Measurements from ENCODE around the gene ANKRD39. TPM values are rescaled to one million over a fixed set of nuclear protein-coding genes. Genes with fewer than 3 reads are reported as not detected.

ANKRD39 gene
- total and polyA plus RNA-seq, 2 of the 8 experiments (the other 6 are each of a cell fraction or from before 2014, with no cell fraction given): 18.5 to 21.3 TPM

GRCh38 chr2:96832754-96833507, 24.9 kb downstream of the ANKRD39 start (continued):
- TF ChIP-seq SAP30 (IDR thresholded peaks at IDR 0.05; ENCODE audit: insufficient read depth, insufficient replicate concordance, low read length) (no peak), SIRT6 (IDR thresholded peaks at IDR 0.05; ENCODE audit: low read length) (no peak), JUN (IDR thresholded peaks at IDR 0.05; ENCODE audit: low read depth, low read length) (no peak), SP1 (IDR thresholded peaks at IDR 0.05; ENCODE audit: low read depth, low read length) (peak; percentile 45; the same call in 1 of the 2 replicates), SP2 (IDR thresholded peaks at IDR 0.05; ENCODE audit: low read length) (no peak), TCF12 (IDR thresholded peaks at IDR 0.05; ENCODE audit: low read depth, low read length) (0 out of 2 replicates have a peak, but pooled peaks have one; percentile 2), NRF1 (IDR thresholded peaks at IDR 0.05; ENCODE audit: low read depth, low read length) (peak; percentile 50; the same call in 1 of the 2 replicates), YY1 (IDR thresholded peaks at IDR 0.05; ENCODE audit: low read depth, low read length) (peak; percentile 65; the same call in 1 of the 2 replicates), TAF1 (IDR thresholded peaks at IDR 0.05; ENCODE audit: low read depth, low read length) (peak; percentile 40; the same call in 1 of the 2 replicates), CTBP2 (IDR thresholded peaks at IDR 0.05; ENCODE audit: borderline replicate concordance, insufficient read depth, insufficient read length, low read length) (peak; percentile 77), GABPA (IDR thresholded peaks at IDR 0.05; ENCODE audit: borderline replicate concordance, insufficient read depth, low read length) (peak; percentile 57; the same call in 1 of the 2 replicates), RBBP5 (IDR thresholded peaks at IDR 0.05; ENCODE audit: borderline replicate concordance, low read depth, low read length) (peak; percentile 72; the same call in 1 of the 2 replicates), CHD1 (IDR thresholded peaks at IDR 0.05; ENCODE audit: low read depth, low read length) (no peak), E2F6 (IDR thresholded peaks at IDR 0.05) (peak; percentile 52; the same call in 1 of the 2 replicates), CBX5 (IDR thresholded peaks at IDR 0.05; ENCODE audit: low read depth, low read length) (no peak), PHF8 (conservative IDR thresholded peaks at IDR 0.05; ENCODE audit: low read depth, low read length) (no peak), SIN3A (conservative IDR thresholded peaks at IDR 0.05 in 1 of 2, IDR thresholded peaks at IDR 0.05 in 1 of 2; ENCODE audit: low read depth in 1 of 2, low read length in 2 of 2) (peak; percentile 51 to 74; a peak in 2 of 4 replicates)
- TF ChIP-seq, protein P1, sequence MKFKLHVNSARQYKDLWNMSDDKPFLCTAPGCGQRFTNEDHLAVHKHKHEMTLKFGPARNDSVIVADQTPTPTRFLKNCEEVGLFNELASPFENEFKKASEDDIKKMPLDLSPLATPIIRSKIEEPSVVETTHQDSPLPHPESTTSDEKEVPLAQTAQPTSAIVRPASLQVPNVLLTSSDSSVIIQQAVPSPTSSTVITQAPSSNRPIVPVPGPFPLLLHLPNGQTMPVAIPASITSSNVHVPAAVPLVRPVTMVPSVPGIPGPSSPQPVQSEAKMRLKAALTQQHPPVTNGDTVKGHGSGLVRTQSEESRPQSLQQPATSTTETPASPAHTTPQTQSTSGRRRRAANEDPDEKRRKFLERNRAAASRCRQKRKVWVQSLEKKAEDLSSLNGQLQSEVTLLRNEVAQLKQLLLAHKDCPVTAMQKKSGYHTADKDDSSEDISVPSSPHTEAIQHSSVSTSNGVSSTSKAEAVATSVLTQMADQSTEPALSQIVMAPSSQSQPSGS (IDR thresholded peaks at IDR 0.05; ENCODE audit: low read length): no peak
- TF ChIP-seq, protein P2, sequence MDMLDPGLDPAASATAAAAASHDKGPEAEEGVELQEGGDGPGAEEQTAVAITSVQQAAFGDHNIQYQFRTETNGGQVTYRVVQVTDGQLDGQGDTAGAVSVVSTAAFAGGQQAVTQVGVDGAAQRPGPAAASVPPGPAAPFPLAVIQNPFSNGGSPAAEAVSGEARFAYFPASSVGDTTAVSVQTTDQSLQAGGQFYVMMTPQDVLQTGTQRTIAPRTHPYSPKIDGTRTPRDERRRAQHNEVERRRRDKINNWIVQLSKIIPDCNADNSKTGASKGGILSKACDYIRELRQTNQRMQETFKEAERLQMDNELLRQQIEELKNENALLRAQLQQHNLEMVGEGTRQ (IDR thresholded peaks at IDR 0.05; ENCODE audit: low read length): no peak

Measured in H1 (cell line).